HepG2 (cell line): ENCODE data around the gene KCNT1. TPM values are rescaled to one million over a fixed set of nuclear protein-coding genes. Genes with fewer than 3 reads are reported as not detected.

Source experiments
- FOXO1 ChIP-seq: sonication (generic); formaldehyde crosslinking; IDR thresholded peaks from 2 replicates; pipeline ENCODE4 v1.4.0; 2020; ENCODE audit warnings: missing genetic modification reagents
- GATA4 ChIP-seq: sonication (generic); IDR thresholded peaks from 2 replicates; pipeline ENCODE4 v1.6.1; 2016; ENCODE audit warnings: antibody characterized with exemption, low read depth, borderline replicate concordance
- NCOA2 ChIP-seq: sonication (generic); formaldehyde crosslinking; IDR thresholded peaks from 2 replicates; pipeline ENCODE4 v1.8.0; 2022; ENCODE audit warnings: inconsistent platforms
- PAF1 ChIP-seq: IDR thresholded peaks from 2 replicates; pipeline ENCODE4 v1.6.1; 2016; ENCODE audit warnings: missing genetic modification reagents, missing compliant biosample characterization
- ZNF263 ChIP-seq: sonication (generic); formaldehyde crosslinking; IDR thresholded peaks from 2 replicates; pipeline ENCODE4 v1.4.0; 2020; ENCODE audit warnings: missing genetic modification reagents
- ZNF264 ChIP-seq: sonication (generic); formaldehyde crosslinking; IDR thresholded peaks from 2 replicates; pipeline ENCODE4 v1.4.0; 2020; ENCODE audit warnings: missing genetic modification reagents
- ZNF614 ChIP-seq: IDR thresholded peaks from 2 replicates; pipeline ENCODE4 v1.6.1; 2018; ENCODE audit warnings: missing biosample characterization, missing genetic modification reagents, inconsistent platforms, borderline replicate concordance
- ZNF720 ChIP-seq: sonication (generic); formaldehyde crosslinking; IDR thresholded peaks from 2 replicates; pipeline ENCODE4 v1.4.0; 2020; ENCODE audit warnings: missing genetic modification reagents
- ZNF746 ChIP-seq: sonication (generic); formaldehyde crosslinking; IDR thresholded peaks from 2 replicates; pipeline ENCODE4 v1.8.0; 2022; ENCODE audit warnings: mild to moderate bottlenecking, missing genetic modification reagents
- polyA plus RNA-seq, 8 experiments: library from polyadenylated mRNA; depleted of rRNA in 3 of 8; stranded (reverse) in 7 of 8; unstranded in 1 of 8; fragments of >200 nt; fragmentation: Illumina TruSeq in 4 of 8; extraction: Trizol in 4 of 8; gene quantifications; 2 replicates each; pipeline versions ENCODE4 v1.2.1 to v1.2.3, GENCODE V29; 2011 to 2016; ENCODE audit warnings: low read depth in 4 of 8, missing spikeins in 1 of 8, mixed read lengths in 1 of 8; ENCODE audit not compliant: insufficient read depth in 1 of 8
- total RNA-seq, 5 experiments: library from RNA; depleted of rRNA; stranded (reverse); fragments of >200 nt; fragmentation: Illumina TruSeq; extraction: Trizol; gene quantifications; 2 replicates each; pipeline ENCODE4 v1.2.3, GENCODE V29; 2016; ENCODE audit warnings: low read depth in 1 of 5
- TF ChIP-seq, protein P1 (sequence below): sonication (generic); formaldehyde crosslinking; IDR thresholded peaks from 2 replicates; pipeline ENCODE4 v1.4.0; 2020; ENCODE audit warnings: missing genetic modification reagents, borderline replicate concordance
- TF ChIP-seq, protein P2 (sequence below): sonication (generic); formaldehyde crosslinking; IDR thresholded peaks from 2 replicates; pipeline ENCODE4 v1.8.0; 2022; ENCODE audit warnings: mild to moderate bottlenecking, missing genetic modification reagents; ENCODE audit not compliant: insufficient replicate concordance
- TF ChIP-seq, protein P3 (sequence below): sonication (generic); formaldehyde crosslinking; IDR thresholded peaks from 2 replicates; pipeline ENCODE4 v1.5.1; 2020; ENCODE audit warnings: mild to moderate bottlenecking, missing genetic modification reagents, borderline replicate concordance

Gene KCNT1
- total and polyA plus RNA-seq, 2 of the 13 experiments (the other 11 are each of a cell fraction or from before 2014, with no cell fraction given): not detected

DNA sequence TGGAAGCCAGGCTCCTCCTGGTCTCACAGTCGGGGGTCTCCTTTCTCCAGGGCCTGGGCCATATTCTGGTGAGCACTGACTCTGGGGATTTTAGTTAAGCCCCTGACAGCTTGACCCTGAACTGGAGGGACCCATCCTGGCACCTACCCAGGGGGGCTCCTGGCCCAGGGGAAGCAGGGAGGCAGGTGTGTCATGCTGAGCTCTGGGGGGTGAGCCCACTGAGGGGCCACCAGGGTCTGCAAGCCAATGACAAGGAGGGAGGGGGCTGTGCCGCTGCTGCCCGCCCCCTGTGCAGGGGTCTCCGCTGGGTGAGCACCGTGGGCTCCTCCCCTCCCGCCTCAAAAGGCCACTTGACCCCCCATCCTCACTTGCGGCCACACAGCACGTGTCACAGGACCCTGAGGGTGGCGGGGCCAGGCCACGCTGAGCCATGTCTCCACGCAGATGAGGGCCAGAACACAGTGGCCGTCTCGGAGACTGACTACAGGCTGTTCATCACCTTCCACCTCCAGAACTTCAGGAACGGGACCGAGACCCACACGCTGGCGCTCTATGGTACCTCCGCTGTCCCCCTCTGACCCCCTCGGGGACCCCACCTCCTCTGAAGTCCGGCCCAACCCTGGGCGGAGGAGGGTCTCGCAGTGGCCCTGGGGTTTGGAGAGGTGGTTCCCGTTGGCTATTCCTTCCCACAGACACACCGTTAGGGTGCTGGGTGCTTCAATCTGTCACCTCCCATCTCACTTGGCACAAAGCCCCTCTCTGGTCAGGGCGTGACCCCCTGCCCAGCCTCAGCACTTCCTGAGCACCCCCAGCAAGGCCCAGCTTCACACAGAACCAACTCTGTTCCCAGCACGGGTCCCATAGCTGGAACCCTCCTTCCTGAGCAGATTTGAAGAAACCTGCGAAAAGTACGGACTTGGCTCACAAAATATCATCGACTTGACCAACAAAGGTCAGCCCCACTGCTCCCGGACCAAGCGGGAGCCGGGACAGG lies 36.9 kb upstream of the KCNT1 start (continued):
- TF ChIP-seq, protein P1, sequence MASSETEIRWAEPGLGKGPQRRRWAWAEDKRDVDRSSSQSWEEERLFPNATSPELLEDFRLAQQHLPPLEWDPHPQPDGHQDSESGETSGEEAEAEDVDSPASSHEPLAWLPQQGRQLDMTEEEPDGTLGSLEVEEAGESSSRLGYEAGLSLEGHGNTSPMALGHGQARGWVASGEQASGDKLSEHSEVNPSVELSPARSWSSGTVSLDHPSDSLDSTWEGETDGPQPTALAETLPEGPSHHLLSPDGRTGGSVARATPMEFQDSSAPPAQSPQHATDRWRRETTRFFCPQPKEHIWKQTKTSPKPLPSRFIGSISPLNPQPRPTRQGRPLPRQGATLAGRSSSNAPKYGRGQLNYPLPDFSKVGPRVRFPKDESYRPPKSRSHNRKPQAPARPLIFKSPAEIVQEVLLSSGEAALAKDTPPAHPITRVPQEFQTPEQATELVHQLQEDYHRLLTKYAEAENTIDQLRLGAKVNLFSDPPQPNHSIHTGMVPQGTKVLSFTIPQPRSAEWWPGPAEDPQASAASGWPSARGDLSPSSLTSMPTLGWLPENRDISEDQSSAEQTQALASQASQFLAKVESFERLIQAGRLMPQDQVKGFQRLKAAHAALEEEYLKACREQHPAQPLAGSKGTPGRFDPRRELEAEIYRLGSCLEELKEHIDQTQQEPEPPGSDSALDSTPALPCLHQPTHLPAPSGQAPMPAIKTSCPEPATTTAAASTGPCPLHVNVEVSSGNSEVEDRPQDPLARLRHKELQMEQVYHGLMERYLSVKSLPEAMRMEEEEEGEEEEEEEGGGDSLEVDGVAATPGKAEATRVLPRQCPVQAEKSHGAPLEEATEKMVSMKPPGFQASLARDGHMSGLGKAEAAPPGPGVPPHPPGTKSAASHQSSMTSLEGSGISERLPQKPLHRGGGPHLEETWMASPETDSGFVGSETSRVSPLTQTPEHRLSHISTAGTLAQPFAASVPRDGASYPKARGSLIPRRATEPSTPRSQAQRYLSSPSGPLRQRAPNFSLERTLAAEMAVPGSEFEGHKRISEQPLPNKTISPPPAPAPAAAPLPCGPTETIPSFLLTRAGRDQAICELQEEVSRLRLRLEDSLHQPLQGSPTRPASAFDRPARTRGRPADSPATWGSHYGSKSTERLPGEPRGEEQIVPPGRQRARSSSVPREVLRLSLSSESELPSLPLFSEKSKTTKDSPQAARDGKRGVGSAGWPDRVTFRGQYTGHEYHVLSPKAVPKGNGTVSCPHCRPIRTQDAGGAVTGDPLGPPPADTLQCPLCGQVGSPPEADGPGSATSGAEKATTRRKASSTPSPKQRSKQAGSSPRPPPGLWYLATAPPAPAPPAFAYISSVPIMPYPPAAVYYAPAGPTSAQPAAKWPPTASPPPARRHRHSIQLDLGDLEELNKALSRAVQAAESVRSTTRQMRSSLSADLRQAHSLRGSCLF: no peak
- no peak for TF ChIP-seq ZNF263 (CRISPR knock-in tag)
- TF ChIP-seq ZNF720 (CRISPR knock-in tag): no peak
- TF ChIP-seq, protein P2, sequence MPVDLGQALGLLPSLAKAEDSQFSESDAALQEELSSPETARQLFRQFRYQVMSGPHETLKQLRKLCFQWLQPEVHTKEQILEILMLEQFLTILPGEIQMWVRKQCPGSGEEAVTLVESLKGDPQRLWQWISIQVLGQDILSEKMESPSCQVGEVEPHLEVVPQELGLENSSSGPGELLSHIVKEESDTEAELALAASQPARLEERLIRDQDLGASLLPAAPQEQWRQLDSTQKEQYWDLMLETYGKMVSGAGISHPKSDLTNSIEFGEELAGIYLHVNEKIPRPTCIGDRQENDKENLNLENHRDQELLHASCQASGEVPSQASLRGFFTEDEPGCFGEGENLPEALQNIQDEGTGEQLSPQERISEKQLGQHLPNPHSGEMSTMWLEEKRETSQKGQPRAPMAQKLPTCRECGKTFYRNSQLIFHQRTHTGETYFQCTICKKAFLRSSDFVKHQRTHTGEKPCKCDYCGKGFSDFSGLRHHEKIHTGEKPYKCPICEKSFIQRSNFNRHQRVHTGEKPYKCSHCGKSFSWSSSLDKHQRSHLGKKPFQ: no peak
- TF ChIP-seq FOXO1 (CRISPR knock-in tag): no peak
- TF ChIP-seq PAF1 (CRISPR knock-in tag): no peak
- TF ChIP-seq GATA4: no peak
- no peak for TF ChIP-seq ZNF614 (CRISPR knock-in tag)
- TF ChIP-seq, protein P3, sequence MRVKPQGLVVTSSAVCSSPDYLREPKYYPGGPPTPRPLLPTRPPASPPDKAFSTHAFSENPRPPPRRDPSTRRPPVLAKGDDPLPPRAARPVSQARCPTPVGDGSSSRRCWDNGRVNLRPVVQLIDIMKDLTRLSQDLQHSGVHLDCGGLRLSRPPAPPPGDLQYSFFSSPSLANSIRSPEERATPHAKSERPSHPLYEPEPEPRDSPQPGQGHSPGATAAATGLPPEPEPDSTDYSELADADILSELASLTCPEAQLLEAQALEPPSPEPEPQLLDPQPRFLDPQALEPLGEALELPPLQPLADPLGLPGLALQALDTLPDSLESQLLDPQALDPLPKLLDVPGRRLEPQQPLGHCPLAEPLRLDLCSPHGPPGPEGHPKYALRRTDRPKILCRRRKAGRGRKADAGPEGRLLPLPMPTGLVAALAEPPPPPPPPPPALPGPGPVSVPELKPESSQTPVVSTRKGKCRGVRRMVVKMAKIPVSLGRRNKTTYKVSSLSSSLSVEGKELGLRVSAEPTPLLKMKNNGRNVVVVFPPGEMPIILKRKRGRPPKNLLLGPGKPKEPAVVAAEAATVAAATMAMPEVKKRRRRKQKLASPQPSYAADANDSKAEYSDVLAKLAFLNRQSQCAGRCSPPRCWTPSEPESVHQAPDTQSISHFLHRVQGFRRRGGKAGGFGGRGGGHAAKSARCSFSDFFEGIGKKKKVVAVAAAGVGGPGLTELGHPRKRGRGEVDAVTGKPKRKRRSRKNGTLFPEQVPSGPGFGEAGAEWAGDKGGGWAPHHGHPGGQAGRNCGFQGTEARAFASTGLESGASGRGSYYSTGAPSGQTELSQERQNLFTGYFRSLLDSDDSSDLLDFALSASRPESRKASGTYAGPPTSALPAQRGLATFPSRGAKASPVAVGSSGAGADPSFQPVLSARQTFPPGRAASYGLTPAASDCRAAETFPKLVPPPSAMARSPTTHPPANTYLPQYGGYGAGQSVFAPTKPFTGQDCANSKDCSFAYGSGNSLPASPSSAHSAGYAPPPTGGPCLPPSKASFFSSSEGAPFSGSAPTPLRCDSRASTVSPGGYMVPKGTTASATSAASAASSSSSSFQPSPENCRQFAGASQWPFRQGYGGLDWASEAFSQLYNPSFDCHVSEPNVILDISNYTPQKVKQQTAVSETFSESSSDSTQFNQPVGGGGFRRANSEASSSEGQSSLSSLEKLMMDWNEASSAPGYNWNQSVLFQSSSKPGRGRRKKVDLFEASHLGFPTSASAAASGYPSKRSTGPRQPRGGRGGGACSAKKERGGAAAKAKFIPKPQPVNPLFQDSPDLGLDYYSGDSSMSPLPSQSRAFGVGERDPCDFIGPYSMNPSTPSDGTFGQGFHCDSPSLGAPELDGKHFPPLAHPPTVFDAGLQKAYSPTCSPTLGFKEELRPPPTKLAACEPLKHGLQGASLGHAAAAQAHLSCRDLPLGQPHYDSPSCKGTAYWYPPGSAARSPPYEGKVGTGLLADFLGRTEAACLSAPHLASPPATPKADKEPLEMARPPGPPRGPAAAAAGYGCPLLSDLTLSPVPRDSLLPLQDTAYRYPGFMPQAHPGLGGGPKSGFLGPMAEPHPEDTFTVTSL: no peak
- no peak for TF ChIP-seq ZNF746 (CRISPR knock-in tag)
- TF ChIP-seq ZNF264 (CRISPR knock-in tag): no peak
- no peak for TF ChIP-seq NCOA2 (CRISPR knock-in tag)
